GM21786 (cell line): ENCODE results near the gene MVB12B.

Experiments used
- ATAC-seq: cut with Tn5 transposase; IDR thresholded peaks from one replicate; pipeline ENCODE4 v1.9.1; 2021; ENCODE audit not compliant: unreplicated experiment

MVB12B gene

GRCh38 chr9:126361810-126362238 is 35.2 kb downstream of the MVB12B start:
- ATAC-seq, result no peak

GRCh38 chr9:126363250-126363649 is 36.6 kb downstream of the MVB12B start:
- no peak for ATAC-seq

GRCh38 chr9:126363847-126364671 is 37.4 kb downstream of the MVB12B start:
- ATAC-seq, result no peak

GRCh38 chr9:126365780-126366179 is 39.2 kb downstream of the MVB12B start:
- ATAC-seq, result no peak

- no peak for ATAC-seq
These were observed 39.9 kb downstream of the MVB12B start for GRCh38 chr9:126366366-126367011.

GRCh38 chr9:126367139-126367538 is 40.5 kb downstream of the MVB12B start:
- no peak for ATAC-seq

- ATAC-seq, result no peak
These were observed 41.0 kb downstream of the MVB12B start for GRCh38 chr9:126367616-126368015.

- ATAC-seq, result no peak
These were observed 41.4 kb downstream of the MVB12B start for GRCh38 chr9:126368020-126368419.

GRCh38 chr9:126371007-126371870 is 44.6 kb downstream of the MVB12B start:
- no peak for ATAC-seq

- no peak for ATAC-seq
These were observed 46.1 kb downstream of the MVB12B start for GRCh38 chr9:126372716-126373115.

- ATAC-seq, result no peak
These were observed 46.6 kb downstream of the MVB12B start for GRCh38 chr9:126373241-126373640.

- no peak for ATAC-seq
These were observed 47.7 kb downstream of the MVB12B start for GRCh38 chr9:126374366-126374781.

- no peak for ATAC-seq
These were observed 48.8 kb downstream of the MVB12B start for GRCh38 chr9:126375386-126375785.

GRCh38 chr9:126376311-126377175 is 49.9 kb downstream of the MVB12B start:
- ATAC-seq, result no peak

GRCh38 chr9:126377176-126377509 is 50.5 kb downstream of the MVB12B start:
- ATAC-seq, result no peak

GRCh38 chr9:126377536-126377935 is 50.9 kb downstream of the MVB12B start:
- ATAC-seq, result no peak

GRCh38 chr9:126378761-126379160 is 52.1 kb downstream of the MVB12B start:
- ATAC-seq, result no peak

GRCh38 chr9:126379661-126380360 is 53.2 kb downstream of the MVB12B start:
- no peak for ATAC-seq

- ATAC-seq, result no peak
These were observed 53.8 kb downstream of the MVB12B start for GRCh38 chr9:126380447-126380846.

GRCh38 chr9:126381195-126381594 is 54.6 kb downstream of the MVB12B start:
- no peak for ATAC-seq
